Stomach (tissue), 4 donors: ENCODE data around the gene UBXN2A.

ENCODE experiments used
- EP300 ChIP-seq: sonication (generic); formaldehyde crosslinking; IDR thresholded peaks from one replicate; pipeline ENCODE4 v1.6.1; 2017; ENCODE audit warnings: antibody characterized with exemption
- POLR2A ChIP-seq, 4 donors: fragments of 450-650 bp; IDR thresholded peaks; one replicate each; pipeline ENCODE4 v1.6.1; 2016; ENCODE audit warnings: antibody characterized with exemption in 4 of 4, control low read depth in 2 of 4, mild to moderate bottlenecking in 1 of 4, moderate library complexity in 1 of 4
- POLR2AphosphoS5 ChIP-seq, 3 donors: sonication (generic); formaldehyde crosslinking; IDR thresholded peaks; one replicate each; pipeline ENCODE4 v1.6.1; 2016; ENCODE audit warnings: antibody characterized with exemption in 3 of 3
- TF ChIP-seq, protein P1 (sequence below), 7 experiments: fragments of 450-650 bp in 4 of 7; fragments of 200-600 bp in 3 of 7; sonication (generic) in 3 of 7; IDR thresholded peaks; one replicate each; pipeline ENCODE4 v1.5.1; 2016 to 2019; ENCODE audit warnings: antibody characterized with exemption in 7 of 7, control low read depth in 2 of 7, mild to moderate bottlenecking in 1 of 7

DNA sequence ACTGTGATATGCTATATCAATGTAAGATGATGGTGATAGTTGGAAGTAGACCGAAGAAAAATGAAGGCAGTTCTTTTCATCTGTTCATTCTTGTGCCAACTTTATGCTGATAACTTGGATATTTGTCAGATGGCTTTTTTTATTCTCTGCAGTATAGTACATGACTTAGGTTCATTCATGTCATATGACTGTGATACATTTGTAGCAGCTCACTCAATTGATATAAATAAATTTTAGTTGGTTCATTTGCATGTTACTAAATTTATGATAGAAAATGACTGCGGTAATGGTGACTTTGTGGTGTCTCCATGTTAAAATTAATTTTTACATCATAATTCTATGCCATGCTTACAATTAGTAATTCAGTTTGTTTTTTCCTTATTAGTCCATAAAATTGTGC lies 7.1 kb downstream of the UBXN2A start:
- TF ChIP-seq, protein P1, sequence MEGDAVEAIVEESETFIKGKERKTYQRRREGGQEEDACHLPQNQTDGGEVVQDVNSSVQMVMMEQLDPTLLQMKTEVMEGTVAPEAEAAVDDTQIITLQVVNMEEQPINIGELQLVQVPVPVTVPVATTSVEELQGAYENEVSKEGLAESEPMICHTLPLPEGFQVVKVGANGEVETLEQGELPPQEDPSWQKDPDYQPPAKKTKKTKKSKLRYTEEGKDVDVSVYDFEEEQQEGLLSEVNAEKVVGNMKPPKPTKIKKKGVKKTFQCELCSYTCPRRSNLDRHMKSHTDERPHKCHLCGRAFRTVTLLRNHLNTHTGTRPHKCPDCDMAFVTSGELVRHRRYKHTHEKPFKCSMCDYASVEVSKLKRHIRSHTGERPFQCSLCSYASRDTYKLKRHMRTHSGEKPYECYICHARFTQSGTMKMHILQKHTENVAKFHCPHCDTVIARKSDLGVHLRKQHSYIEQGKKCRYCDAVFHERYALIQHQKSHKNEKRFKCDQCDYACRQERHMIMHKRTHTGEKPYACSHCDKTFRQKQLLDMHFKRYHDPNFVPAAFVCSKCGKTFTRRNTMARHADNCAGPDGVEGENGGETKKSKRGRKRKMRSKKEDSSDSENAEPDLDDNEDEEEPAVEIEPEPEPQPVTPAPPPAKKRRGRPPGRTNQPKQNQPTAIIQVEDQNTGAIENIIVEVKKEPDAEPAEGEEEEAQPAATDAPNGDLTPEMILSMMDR (IDR thresholded peaks at IDR 0.05): no peak
- no peak for TF ChIP-seq EP300
- no peak for TF ChIP-seq POLR2AphosphoS5 (IDR thresholded peaks at IDR 0.05)
- no peak for TF ChIP-seq POLR2A (IDR thresholded peaks at IDR 0.05)
